Astrocyte of the cerebellum (primary cell): ENCODE results near the gene CUTC.

Source experiments
- DNase-seq: peaks from one replicate; pipeline ENCODE4 v3.0.0-alpha.2; 2011; ENCODE audit warnings: low read depth
- H3K4me3 ChIP-seq: 2 replicates; pipeline ENCODE4 v1.5.1; 2011; ENCODE audit warnings: mild to moderate bottlenecking, low read depth, low read length, moderate library complexity
- in situ Hi-C: cut with HindIII; loops from 2 replicates; pipeline ENCODE4 v1.10.0; 2017; ENCODE audit warnings: low sequenced_read_pairs
- TF ChIP-seq, protein P1 (sequence below): IDR thresholded peaks from 2 replicates; pipeline ENCODE4 v1.5.1; 2012; ENCODE audit warnings: low read length, low read depth, moderate library complexity, mild to moderate bottlenecking; ENCODE audit errors: missing control alignments

The CUTC gene

DNA sequence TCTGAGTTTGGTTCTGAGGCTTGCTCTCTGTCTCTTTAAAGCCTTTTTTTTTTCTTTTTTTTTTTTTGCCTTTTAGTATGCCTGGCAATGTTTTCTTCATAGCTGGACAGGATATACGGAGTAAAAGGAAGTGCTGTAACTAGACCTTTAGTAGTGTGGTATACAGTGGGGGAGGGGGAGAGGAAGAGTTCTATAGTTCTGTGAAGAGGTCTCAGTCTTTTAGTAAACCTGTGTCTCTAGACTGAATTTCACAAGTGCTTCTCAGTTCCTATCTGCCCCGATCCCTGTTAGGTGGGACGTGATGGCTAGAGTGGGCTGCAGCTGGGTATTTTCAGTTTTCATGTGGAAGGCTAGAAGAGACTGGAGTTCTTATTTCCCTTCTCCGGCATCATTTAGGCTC lies 47.3 kb downstream of the CUTC start:
- DNase-seq, result peak; percentile 16
- TF ChIP-seq, protein P1, sequence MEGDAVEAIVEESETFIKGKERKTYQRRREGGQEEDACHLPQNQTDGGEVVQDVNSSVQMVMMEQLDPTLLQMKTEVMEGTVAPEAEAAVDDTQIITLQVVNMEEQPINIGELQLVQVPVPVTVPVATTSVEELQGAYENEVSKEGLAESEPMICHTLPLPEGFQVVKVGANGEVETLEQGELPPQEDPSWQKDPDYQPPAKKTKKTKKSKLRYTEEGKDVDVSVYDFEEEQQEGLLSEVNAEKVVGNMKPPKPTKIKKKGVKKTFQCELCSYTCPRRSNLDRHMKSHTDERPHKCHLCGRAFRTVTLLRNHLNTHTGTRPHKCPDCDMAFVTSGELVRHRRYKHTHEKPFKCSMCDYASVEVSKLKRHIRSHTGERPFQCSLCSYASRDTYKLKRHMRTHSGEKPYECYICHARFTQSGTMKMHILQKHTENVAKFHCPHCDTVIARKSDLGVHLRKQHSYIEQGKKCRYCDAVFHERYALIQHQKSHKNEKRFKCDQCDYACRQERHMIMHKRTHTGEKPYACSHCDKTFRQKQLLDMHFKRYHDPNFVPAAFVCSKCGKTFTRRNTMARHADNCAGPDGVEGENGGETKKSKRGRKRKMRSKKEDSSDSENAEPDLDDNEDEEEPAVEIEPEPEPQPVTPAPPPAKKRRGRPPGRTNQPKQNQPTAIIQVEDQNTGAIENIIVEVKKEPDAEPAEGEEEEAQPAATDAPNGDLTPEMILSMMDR, result no peak
- in situ Hi-C loops, result no loop called here
- H3K4me3 ChIP-seq, result no peak overlapping the region

DNA sequence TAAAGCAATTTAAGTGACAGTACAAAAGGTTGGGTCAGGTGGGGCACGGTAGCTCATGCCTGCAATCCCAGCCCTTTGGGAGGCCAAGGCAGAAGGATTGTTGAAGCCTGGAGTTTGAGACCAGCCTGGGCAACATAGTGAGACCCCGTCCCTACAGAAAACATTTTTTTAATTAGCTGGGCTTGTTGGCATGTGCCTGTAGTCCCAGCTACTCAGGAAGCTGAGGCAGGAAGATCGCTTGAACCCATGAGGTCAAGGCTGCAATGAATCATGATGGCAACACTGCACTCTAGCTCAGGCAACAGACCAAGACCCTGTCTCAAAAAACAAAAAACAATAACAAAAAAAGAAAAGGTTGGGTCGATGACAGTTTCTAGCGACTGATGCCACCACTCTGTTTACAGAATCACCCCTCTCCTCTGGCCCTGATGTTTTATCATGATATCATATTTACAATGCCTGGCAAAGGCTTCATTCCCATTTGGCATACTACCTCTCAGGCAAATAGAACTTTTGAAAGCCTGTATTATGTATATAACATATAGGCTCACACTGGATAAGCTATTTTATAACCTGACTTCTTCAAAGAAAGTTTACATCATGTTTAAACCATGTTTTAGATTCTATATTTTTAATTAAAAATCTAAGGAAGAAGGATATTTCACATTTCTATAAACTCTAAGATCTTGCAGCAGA lies 49.8 kb downstream of the CUTC start:
- in situ Hi-C loops, result no loop called here
- TF ChIP-seq, protein P1, result no peak
- no peak for DNase-seq
- H3K4me3 ChIP-seq, result no peak overlapping the region

DNA sequence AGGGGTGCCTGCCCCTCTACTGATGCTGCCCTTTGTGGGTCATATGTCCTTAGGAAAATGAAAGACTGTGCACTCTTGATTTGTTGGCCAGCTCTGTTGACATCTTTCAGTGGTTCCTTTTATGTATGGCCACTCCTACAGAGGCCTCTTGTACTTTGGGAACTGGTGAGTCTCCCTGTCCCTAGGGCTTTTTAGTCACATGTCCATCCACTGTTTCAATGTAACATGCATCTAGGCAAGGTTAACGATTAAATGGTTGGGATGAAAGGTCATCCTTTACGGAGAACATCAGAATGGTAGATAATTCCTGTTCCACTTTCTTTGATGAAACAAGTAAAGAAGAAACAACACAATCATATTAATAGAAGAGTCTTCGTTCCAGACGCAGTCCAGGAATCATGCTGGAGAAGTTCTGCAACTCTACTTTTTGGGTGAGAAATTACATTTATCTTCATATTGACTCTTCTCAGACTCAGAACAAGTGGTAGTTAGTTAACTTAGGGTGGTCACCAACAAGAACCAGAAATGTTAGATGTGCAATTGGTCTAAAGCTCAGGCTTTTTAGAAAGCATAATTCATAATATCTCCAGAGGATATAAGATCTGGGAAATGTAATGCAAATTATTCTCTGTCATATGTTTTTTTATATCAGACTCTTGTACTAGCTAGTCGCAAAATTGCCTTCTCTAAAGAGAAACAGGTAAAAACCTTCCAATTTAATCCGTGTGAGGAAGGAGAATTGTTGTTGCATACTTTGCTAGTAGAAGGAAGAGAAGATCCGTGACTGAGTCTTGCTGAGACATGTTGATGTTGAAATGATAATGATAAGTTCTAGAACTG lies 50.6 kb downstream of the CUTC start, which contains the start of gene ABCC2:
TSS of gene ABCC2 (plus strand) at position 194 of the 840 bp plus-strand sequence. CDS start at position 399, 205 bp downstream.
- in situ Hi-C loops, result no loop called here
- no peak within 1 kb of the TSS for H3K4me3 ChIP-seq
- TF ChIP-seq, protein P1, result no peak
- DNase-seq, result no peak

DNA sequence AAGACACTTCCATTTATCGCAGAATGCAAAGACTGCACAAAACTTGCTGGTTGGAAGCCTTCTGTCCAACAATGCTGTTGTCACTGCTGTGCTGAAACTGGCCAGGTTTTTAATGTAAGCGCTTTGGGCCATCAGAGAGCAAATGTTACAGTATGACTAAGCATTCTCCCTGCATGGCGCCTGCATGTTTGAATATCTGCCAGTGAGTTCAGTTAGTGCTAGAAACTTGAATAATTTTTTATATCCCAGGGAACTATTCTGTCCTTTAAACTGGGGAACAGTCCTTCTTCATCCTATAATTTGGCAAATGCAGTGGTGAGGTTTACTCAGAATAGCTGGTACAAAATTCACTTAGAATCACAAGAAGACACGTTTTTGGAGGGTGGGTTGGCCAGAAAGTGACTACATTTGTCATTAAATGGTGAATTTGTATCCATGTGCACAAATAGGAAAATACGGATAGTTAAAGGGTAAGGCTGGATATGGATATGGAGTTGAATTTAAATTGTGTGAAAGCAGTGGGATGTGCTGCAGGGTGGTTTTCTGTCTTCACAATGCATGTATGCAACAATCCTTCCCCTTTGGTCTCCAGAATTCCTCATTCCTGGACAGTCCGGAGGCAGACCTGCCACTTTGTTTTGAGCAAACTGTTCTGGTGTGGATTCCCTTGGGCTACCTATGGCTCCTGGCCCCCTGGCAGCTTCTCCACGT lies 52.1 kb downstream of the CUTC start:
- in situ Hi-C loops, result no loop called here
- no peak overlapping the region for H3K4me3 ChIP-seq
- TF ChIP-seq, protein P1, result no peak
- DNase-seq, result peak; percentile 91

DNA sequence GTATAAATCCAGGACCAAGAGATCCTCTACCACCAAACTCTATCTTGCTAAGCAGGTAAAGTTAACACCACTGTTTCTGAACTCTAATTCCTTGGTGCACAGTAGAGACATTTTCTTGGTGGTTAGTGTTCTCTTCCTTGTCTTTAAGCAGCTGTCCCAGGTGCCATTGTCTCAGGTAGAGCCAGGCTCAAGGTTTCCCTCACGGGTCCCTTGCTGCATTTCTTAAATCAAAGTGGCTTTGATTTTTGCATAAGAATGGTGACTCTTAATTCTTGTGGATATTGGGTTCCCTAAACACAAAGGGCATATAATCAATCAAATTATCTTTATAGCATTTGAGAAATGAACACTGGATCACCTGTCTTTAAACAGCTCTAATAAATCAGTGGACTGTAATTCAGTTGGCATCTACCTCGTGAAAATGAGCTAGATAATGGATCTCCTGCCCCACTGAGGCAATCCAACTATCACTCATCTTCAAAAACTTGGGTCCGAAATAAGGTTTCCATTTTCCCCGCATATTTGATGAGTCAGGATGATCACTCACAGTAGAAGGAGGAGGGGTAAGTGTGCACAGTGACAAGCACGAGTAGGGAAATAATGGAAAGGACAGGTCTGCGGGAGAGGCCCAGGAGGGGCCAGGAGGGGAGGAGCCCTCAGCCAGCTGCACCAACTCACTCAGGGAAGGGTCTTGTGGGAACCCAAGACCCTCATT lies 52.9 kb downstream of the CUTC start:
- in situ Hi-C loops, result no loop called here
- DNase-seq, result no peak
- no peak overlapping the region for H3K4me3 ChIP-seq
- TF ChIP-seq, protein P1, result no peak

DNA sequence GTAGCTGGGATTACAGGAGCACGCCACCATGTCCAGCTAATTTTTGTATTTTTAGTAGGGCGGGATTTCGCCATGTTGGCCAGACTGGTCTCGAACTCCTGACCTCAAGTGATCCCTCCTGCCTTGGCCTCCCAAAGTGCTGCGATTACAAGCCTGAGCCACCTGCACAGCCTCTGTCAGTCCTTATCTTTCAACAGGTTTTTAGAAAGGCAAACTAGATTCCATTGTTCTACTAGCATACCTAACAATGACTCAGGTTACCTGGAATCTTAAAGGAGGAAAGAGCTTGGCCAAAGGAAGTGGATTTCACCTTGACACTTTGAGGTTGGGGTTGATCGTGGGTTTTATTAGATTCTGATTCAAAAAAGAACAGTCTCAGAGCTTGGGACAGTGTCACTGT lies 53.6 kb downstream of the CUTC start:
- TF ChIP-seq, protein P1, result no peak
- in situ Hi-C loops, result no loop called here
- DNase-seq, result no peak
- no peak overlapping the region for H3K4me3 ChIP-seq
